HG02973 (cell line): Measurements from ENCODE around the gene LSR.

Source experiments
- ATAC-seq: cut with Tn5 transposase; IDR thresholded peaks from one replicate; pipeline ENCODE4 v1.9.1; 2021; ENCODE audit warnings: moderate library complexity; ENCODE audit not compliant: unreplicated experiment

The LSR gene

DNA sequence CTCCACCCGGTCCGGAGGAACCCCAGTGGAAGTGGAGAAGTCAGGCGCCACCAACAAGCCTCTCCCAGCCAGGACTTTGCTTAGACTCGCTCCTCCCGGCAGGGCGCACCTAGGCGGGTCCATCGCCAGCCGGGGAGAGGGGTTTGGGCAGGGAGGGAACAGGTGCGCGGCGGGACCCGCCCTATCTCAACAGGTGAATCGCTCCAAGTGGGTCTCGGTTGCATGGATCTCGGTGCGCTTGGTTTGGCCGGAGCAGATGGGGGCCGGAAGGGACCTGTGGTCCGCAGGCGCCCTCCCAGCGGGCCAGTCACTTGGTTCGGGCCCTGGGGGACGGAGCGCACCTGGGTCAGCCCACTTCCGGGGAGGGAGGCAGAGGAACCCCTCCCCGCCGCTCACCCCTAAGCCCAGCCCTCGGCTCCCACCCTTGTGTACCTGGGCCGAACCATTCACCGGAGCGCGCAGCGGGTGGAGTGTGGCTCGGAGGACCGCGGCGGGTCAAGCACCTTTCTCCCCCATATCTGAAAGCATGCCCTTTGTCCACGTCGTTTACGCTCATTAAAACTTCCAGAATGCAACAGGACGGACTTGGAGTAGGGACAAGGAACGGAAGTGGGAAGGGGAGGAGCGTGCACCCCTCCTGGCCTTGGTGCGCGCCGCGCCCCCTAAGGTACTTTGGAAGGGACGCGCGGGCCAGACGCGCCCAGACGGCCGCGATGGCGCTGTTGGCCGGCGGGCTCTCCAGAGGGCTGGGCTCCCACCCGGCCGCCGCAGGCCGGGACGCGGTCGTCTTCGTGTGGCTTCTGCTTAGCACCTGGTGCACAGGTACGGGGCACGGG, at the start of gene LSR:
TSS of gene LSR (plus strand) at position 693 of the 836 bp plus-strand sequence. CDS start at position 714, 21 bp downstream.
- ATAC-seq = peak; percentile 74

DNA sequence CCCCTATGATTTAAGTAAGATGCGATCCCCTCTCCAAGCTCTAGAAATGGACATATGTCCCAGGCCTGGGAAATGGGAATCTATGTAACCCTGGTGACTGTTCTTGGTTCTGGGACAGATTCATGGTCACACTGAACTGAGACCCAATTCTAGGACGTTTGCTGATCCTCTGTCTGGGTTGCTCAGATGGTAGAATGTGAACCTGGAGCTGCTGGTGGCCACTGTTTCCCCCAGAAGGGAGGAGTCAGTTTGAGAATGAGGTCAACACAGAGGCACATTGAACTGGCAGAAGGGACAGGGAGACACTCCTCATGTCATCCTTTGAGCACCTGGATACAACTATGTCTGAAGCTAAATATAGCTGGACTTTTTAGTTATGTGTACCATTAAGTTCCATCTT, 49.3 kb upstream of the LSR start:
- ATAC-seq = no peak

DNA sequence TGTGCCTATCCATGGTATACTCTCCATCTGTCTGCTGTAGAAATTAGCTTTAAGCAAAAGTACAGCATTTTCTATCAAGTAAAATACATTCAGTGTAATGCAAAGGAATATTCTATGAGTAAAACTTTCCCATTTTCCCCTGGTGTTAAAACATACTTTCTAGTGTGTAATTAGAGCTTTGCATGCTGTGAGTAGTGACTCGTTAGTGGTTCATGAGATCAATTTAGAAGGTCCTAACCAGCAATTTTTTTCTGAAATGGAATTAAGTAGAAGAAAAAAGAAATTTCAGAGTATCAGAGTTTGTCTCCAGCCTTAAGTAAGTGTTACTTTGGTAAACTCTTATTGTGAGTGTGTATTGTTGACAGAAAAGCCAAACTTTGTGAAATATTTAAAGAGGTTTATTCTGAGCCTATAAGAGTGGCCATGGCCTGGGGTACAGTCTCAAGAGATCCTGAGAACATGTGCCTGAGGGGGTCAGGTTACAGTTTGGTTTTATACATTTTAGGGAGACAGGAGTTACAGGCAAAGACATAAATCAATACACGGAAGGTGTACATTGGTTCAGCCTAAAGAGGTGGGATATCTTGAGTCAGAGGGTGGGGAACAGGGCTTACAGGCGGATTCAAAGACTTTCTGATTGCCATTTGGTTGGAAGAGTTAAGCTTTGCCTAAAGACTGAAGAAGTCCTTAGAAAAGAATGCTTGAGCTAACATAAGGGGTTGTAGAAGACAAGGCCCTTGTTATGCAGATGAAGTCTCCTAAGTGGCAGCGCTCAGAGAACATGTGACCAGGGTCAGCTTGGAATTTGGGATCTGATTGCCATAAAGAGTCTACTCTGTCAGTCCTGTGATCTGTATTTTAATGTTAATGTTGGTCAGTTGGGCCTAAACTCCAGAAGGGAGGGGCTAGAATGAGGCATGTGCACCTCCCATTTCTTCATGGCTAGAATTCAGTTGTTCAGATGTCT, 45.8 kb upstream of the LSR start:
- no peak for ATAC-seq

DNA sequence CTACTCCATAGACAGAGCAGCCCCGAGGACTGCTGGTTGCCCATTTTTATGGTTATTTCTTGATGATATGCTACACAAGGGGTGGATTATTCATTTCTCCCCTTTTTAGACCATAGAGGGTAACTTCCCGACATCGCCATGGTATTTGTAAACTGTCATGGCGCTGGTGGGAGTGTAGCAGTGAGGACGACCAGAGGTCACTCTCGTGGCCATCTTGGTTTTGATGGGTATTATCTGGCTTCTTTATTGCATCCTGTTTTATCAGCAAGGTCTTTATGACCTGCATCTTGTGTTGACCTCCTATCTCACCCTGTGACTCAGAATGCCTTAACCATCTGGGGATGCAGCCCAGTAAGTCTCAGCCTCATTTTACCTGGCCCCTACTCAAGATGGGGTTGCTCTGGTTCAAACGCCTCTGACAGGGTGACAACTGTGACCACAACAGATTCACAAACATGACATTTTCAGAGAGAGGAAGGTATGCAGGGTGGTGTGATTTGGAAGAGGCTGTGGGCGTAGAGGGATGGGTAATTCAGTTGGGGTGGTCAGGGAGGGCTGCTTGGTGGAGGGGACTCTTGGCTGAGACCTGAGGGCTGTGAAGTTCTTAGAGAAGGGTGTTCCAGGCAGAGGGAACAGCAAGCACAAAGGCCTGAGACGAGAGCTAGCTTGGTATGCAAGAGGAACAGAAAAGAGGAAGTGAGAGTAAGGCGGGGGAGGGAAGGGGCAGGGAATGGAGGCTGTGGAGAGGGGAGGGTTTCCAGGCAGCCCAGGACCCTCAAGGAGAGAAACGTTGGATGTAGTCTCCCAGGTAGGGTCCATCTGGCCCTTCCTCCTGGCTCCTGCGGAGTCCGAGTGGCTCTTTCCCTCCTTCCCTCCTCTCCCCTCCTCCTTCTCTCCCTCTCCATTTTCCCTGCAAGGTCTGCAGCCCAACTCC, 43.7 kb upstream of the LSR start:
- ATAC-seq = peak; percentile 67

DNA sequence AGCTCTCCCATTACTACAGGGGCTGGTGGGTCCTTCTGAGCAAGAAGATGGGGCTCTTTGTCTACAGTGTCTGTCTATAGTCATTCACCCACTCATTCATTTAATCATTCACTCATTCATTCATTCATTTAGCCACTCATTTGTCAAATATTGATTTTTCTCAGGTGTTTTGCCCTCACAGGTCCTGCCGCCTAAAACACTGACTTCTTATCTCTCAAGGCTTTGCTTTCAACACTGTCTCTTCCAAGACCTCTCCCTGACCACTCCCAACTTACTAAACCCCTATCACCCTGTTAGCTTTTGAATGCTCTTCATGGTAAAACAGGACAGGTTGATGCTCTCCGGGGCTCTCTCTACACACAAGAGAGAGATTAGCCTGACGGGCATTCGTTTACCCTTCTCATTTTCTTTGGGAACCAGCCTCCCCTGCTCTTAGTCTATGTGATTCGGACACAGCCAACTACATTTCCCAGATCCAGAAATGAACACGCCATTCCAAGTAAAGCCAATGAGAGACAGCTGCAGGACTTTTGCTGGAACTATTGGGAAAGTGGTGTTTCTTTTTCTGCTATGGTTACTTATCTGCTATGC, 43.0 kb upstream of the LSR start:
- peak; percentile 18 for ATAC-seq

GRCh38 chr19:35206379-35206778, 42.4 kb upstream of the LSR start:
- no peak for ATAC-seq

- ATAC-seq = no peak
These were observed 41.9 kb upstream of the LSR start for GRCh38 chr19:35206855-35207254.

- no peak for ATAC-seq
These were observed 41.4 kb upstream of the LSR start for GRCh38 chr19:35207391-35207871.

- no peak for ATAC-seq
These were observed 40.7 kb upstream of the LSR start for GRCh38 chr19:35208121-35208520.

DNA sequence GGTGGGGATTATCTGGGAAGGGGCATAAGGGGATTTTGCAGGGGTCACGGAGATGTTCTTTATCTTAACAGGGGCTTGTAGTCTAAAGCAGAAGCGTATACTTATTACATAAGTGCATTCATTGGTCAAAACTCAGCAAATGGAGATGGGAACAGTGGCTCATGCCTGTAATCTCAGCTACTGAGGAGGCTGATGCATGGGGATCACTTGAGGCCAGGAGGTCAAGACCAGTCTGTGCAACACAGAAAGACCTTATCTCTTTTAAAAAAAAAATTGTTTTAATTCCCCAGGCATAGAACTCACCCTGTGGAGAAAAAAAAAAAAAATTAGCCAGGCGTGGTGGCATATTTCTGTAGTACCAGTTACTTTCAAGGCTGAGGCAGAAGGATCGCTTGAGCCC, 39.2 kb upstream of the LSR start:
- ATAC-seq = no peak

DNA sequence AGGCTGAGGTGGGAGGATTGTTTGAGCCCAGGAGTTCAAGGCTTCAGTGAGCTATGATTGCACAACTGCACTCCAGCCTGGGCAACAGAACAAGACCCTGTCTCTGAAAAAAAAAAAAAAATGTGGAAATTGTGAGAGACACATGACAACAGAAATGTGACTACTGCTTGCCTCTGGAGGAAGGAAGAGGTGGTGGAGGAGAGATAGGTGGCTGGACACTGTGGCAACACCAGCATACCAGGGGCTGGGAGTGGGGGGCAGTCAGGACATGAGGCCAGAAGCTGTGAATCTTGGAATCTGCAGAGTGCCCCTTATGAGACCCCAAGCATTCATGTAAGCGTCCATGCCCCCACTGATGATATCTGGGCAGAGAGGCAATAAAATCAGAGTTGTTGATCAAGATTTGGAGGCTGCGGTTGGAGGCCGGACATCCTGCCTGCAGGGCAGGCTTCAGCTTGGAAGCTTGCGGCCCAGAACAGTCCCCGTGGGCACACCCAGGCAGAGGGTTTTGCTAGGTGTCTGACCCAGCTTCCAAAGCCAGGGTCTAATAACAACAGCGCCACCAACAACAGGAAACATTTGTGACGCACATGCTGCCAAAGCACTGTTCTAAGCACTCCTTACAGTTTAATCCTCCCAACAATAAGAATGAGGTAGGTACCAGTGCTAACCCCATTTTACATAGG, 37.1 kb upstream of the LSR start:
- ATAC-seq = no peak

DNA sequence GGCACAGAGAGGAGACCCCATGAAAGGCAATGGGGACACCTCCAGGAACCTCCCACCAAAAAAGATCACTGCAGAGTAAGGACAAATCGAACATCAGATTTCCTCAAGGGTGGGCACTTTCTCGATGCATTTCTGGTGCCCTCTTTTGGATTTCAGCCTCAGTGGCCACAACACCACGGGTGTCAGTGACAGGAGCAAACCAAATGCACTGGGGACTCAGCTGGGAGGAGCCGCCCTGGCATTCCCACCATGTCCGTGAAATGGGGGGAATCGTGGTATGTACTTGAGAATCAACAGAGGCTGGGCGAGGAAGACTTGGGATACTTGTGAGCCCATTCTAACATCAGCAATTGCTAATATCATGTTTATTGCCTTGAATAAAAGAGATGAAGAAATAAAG, 36.6 kb upstream of the LSR start:
- ATAC-seq = no peak

- ATAC-seq = peak; percentile 64
These were observed 34.9 kb upstream of the LSR start for GRCh38 chr19:35213663-35214632.

DNA sequence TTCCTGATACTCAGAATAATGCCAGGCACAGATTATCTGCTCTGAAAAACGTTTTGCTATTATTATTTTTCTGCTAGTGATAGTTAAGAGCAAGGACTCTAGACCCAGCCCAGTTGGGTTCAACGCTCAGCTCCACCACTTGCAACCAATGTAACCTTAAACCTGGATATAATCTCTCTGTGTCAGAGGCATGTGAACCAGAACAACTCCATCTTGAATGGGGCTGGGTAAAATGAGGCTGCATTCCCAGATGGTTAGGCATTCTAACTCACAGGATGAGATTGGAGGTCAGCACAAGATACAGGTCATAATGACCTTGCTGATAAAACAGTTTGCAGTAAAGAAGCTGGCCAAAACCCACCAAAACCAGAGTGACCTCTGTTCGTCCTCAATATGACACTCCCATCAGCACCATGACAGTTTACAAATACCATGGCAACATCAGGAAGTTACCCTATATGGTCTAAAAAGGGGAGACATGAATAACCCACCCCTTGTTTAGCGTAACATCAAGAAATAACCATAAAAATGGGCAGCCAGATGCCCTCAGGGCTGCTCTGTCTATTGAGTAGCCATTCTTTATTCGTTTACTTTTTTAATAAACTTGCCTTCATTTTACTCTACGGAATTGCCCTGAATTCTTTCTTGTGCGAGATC, 33.9 kb upstream of the LSR start:
- no peak for ATAC-seq

DNA sequence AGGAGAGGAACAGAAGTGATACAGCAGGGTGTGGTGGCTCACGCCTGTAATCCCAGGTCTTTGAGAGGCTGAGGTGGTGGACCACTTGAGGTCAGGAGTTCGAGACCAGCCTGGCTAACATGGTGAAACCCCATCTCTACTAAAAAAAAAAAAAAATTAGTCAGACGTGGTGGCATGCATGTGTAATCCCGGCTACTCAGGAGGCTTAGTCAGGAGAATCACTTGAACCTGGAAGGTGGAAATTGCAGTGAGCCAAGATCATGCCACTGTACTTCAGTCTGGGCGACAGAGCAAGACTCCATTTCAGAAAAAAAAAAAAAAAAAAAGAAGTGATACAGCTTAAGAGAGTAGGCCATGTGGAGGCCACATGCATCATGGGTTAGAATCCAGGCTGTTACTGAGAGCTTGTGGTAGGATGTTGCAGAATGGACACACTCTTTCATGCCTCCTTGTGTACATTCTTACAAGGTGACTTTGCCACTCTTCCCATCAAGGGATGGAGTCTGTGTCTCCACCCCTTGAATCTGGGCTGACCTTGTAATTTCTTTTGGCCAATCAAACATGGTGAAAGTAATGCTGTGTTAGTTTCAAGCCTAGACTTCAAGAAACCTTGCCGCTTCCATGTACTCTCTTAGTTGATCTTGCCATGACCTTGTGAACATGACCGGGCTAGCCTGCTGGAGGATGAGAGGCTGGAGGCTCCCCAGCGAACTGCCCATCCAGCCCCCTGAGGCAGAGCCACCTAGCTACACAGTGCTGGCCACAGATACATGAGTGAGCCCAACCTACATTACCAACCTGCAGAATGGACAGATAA, 32.6 kb upstream of the LSR start:
- ATAC-seq = no peak

GRCh38 chr19:35216833-35217648, 31.8 kb upstream of the LSR start:
- no peak for ATAC-seq
